Caco-2 (cell line): ENCODE data around the gene PRKAR2A. TPM values are rescaled to one million over a fixed set of nuclear protein-coding genes. Genes with fewer than 3 reads are reported as not detected.
"Not testable (repeated sequence)": the region's sequence is repeated elsewhere in the genome, so short reads cannot be mapped to it uniquely, and the experiment has no call there.

Source experiments
- BruUV-seq: library from RNA; stranded (reverse); fragments of 400-500 nt; replicated peaks from 2 replicates; lab custom pipeline; 2021; lab: Mats Ljungman, UMichigan
- CTCF ChIA-PET: fragments of 300-600 bp; sonication (Branson Sonifier 250); formaldehyde crosslinking; loops from one replicate; lab custom pipeline; 2022; ENCODE audit warnings: antibody characterized with exemption; lab: Charles Lee
- POLR2A ChIA-PET: fragments of 300-600 bp; sonication (Branson Sonifier 250); formaldehyde crosslinking; loops from one replicate; lab custom pipeline; 2022; ENCODE audit warnings: antibody characterized with exemption; lab: Charles Lee
- DNase-seq, 2 experiments: peaks; one replicate each; pipeline versions ENCODE4 v3.0.0 to v3.0.0-alpha.2; 2020 to 2022
- H3K27me3 ChIP-seq: replicated peaks from 2 replicates; pipeline ENCODE4 v1.6.0; 2011; ENCODE audit warnings: low read length; ENCODE audit not compliant: control insufficient read depth, insufficient read depth
- H3K36me3 ChIP-seq: 2 replicates; pipeline ENCODE4 v1.5.1; 2011; ENCODE audit warnings: low read length; ENCODE audit not compliant: control insufficient read depth, insufficient read depth
- H3K4me1 ChIP-seq: fragments of 250-450 bp; sonication (Bioruptor Pico); 2 replicates; pipeline ENCODE4 v1.5.1; 2020; ENCODE audit warnings: mild to moderate bottlenecking
- H3K4me3 ChIP-seq: 2 replicates; pipeline ENCODE4 v1.5.1; 2011; ENCODE audit warnings: low read depth, mild to moderate bottlenecking, control low read depth, low read length
- H3K9me3 ChIP-seq: fragments of 250-450 bp; sonication (Bioruptor Pico); 2 replicates; pipeline ENCODE4 v1.5.1; 2020; ENCODE audit warnings: mild to moderate bottlenecking, moderate library complexity
- H3K27ac Mint-ChIP-seq: one replicate; pipeline ENCODE4 v1.8.0; 2022; ENCODE audit warnings: mixed read lengths; ENCODE audit not compliant: unreplicated experiment
- H3K27me3 Mint-ChIP-seq: one replicate; pipeline ENCODE4 v1.8.0; 2022; ENCODE audit warnings: mixed read lengths; ENCODE audit not compliant: insufficient read depth, unreplicated experiment
- H3K36me3 Mint-ChIP-seq: one replicate; pipeline ENCODE4 v1.8.0; 2022; ENCODE audit warnings: mild to moderate bottlenecking, mixed read lengths; ENCODE audit not compliant: insufficient read depth, unreplicated experiment
- H3K4me1 Mint-ChIP-seq: one replicate; pipeline ENCODE4 v1.8.0; 2022; ENCODE audit warnings: low read depth, mixed read lengths; ENCODE audit not compliant: unreplicated experiment
- H3K4me3 Mint-ChIP-seq: one replicate; pipeline ENCODE4 v1.8.0; 2022; ENCODE audit warnings: mild to moderate bottlenecking, moderate library complexity, mixed read lengths; ENCODE audit not compliant: unreplicated experiment
- H3K9me3 Mint-ChIP-seq: one replicate; pipeline ENCODE4 v1.8.0; 2022; ENCODE audit warnings: mixed read lengths; ENCODE audit not compliant: unreplicated experiment
- CTCF ChIP-seq, 2 experiments: fragments of 200-600 bp in 1 of 2; IDR thresholded peaks; 1 replicate in 1 of 2; 2 replicates in 1 of 2; pipeline versions ENCODE4 v1.5.1 to v1.8.0; 2011 to 2022; ENCODE audit warnings: antibody characterized with exemption in 1 of 2, control low read depth in 1 of 2, inconsistent platforms in 1 of 2, low read depth in 1 of 2, low read length in 1 of 2, mild to moderate bottlenecking in 1 of 2, moderate library complexity in 1 of 2; ENCODE audit not compliant: insufficient read depth in 1 of 2, severe bottlenecking in 1 of 2, unreplicated experiment in 1 of 2
- intact Hi-C: fragments of 100-400 bp; cut with micrococcal nuclease; formaldehyde crosslinking; loops from one replicate; pipeline ENCODE4 v1.10.0; 2022; ENCODE audit not compliant: unreplicated experiment
- total RNA-seq: library from RNA; stranded (reverse); gene quantifications from 2 replicates; pipeline ENCODE4 v1.2.3, GENCODE V29; 2022

Gene PRKAR2A
- total RNA-seq, 1 experiment from 2014 or later, result 56.3 TPM

GRCh38 chr3:48734541-48734940, 113.1 kb downstream of the PRKAR2A start:
- POLR2A ChIA-PET, H3K9me3 Mint-ChIP-seq, H3K4me3 ChIP-seq, H3K27ac Mint-ChIP-seq, H3K27me3 Mint-ChIP-seq, H3K36me3 ChIP-seq, H3K27me3 ChIP-seq, DNase-seq, H3K4me1 Mint-ChIP-seq, intact Hi-C loops, H3K9me3 ChIP-seq, BruUV-seq, H3K4me3 Mint-ChIP-seq, CTCF ChIA-PET, H3K36me3 Mint-ChIP-seq: not testable (repeated sequence)
- peaks cover 14% of the 10 kb centered on the region for H3K4me1 ChIP-seq

GRCh38 chr3:48733752-48734518, 113.7 kb downstream of the PRKAR2A start:
- H3K4me3 ChIP-seq, intact Hi-C loops, H3K4me3 Mint-ChIP-seq, CTCF ChIA-PET, H3K4me1 Mint-ChIP-seq, H3K27me3 Mint-ChIP-seq, POLR2A ChIA-PET, BruUV-seq, H3K9me3 Mint-ChIP-seq, H3K27me3 ChIP-seq, H3K36me3 ChIP-seq, DNase-seq, H3K27ac Mint-ChIP-seq, H3K36me3 Mint-ChIP-seq, H3K9me3 ChIP-seq: not testable (repeated sequence)
- H3K4me1 ChIP-seq, result peaks cover 14% of the 10 kb centered on the region

GRCh38 chr3:48727511-48727910, 120.2 kb downstream of the PRKAR2A start:
- no peak for TF ChIP-seq CTCF (IDR thresholded peaks at IDR 0.05; ENCODE audit: insufficient read depth in 1 of 2, low read depth in 1 of 2, low read length in 1 of 2, severe bottlenecking in 1 of 2, unreplicated experiment in 1 of 2)
- H3K27me3 ChIP-seq, result no peaks in the 10 kb centered on the region
- Mint-ChIP-seq H3K27ac (no peak overlapping the region), H3K36me3 (no peaks in the 10 kb centered on the region), H3K9me3 (no peaks in the 10 kb centered on the region), H3K27me3 (no peaks in the 10 kb centered on the region), H3K4me3 (no peak overlapping the region), H3K4me1 (peaks cover 11% of the 10 kb centered on the region)
- peaks cover 4% of the 10 kb centered on the region for H3K9me3 ChIP-seq
- H3K4me1 ChIP-seq, result peaks cover 17% of the 10 kb centered on the region
- no peak overlapping the region for H3K4me3 ChIP-seq
- H3K36me3 ChIP-seq, result no peaks in the 10 kb centered on the region
- intact Hi-C loops, result no loop called here
- DNase-seq, result no peak
- no TSS peak for BruUV-seq
- POLR2A ChIA-PET, result no interaction called here
- CTCF ChIA-PET, result no interaction called here

- H3K27ac Mint-ChIP-seq, BruUV-seq, H3K9me3 ChIP-seq, H3K27me3 Mint-ChIP-seq, H3K4me3 Mint-ChIP-seq, DNase-seq, CTCF ChIA-PET, H3K4me3 ChIP-seq, H3K9me3 Mint-ChIP-seq, intact Hi-C loops, H3K36me3 ChIP-seq, POLR2A ChIA-PET, H3K36me3 Mint-ChIP-seq, H3K27me3 ChIP-seq: not testable (repeated sequence)
- peaks cover 38% of the 10 kb centered on the region for H3K4me1 ChIP-seq
- peaks cover 23% of the 10 kb centered on the region for H3K4me1 Mint-ChIP-seq
Measured at GRCh38 chr3:48725185-48725855, 122.4 kb downstream of the PRKAR2A start.
